ENCODE data around the gene TTC36.
"Not testable (repeated sequence)": the region's sequence is repeated elsewhere in the genome, so short reads cannot be mapped to it uniquely, and the experiment has no call there.

Gene TTC36

DNA sequence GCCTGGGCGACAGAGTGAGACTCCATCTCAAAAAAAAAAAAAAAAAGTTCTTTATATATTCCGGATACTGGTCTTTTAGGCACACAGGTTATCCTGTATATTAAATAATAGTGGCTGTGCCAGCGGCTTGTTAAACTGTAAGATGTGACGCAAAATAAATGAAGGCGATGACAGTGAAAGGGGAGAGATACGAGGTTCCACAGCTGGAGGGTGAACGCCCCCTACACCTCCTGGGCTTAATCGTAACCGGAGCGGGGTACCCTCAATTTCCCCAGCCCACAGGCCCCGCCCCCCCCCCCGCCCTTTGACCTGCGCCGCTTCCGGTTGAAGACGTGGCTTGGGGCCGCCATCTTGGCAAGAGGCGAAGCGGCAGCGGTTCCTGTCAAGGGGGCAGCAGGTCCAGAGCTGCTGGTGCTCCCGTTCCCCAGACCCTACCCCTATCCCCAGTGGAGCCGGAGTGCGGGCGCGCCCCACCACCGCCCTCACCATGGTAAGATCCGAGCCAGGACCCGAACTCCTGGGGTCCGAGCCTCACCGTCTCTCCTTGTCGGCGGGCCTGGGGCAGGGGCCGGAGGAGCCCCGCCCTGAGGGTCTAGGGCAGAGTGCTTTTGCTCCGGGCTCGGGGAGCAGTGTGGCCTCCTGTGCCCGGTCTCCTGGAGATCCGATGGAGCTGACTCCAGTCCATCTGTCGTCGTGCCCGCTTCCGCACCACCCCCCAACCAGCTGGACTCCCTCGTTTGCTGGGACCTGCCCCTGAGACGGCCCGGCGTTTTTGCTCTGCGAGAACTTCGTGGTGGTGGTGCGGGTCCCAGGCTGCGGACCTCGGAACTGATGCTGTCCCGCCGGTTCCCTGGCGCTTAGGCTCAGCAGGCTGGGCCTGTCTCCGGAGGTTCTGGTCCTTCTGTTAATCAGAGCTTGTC is 45.0 kb downstream of the TTC36 start, which contains the start of gene ARCN1:
TSS of gene ARCN1 (plus strand) at position 349 of the 920 bp plus-strand sequence. CDS start at position 488, 139 bp downstream.
- TF ChIP-seq, protein P1, sequence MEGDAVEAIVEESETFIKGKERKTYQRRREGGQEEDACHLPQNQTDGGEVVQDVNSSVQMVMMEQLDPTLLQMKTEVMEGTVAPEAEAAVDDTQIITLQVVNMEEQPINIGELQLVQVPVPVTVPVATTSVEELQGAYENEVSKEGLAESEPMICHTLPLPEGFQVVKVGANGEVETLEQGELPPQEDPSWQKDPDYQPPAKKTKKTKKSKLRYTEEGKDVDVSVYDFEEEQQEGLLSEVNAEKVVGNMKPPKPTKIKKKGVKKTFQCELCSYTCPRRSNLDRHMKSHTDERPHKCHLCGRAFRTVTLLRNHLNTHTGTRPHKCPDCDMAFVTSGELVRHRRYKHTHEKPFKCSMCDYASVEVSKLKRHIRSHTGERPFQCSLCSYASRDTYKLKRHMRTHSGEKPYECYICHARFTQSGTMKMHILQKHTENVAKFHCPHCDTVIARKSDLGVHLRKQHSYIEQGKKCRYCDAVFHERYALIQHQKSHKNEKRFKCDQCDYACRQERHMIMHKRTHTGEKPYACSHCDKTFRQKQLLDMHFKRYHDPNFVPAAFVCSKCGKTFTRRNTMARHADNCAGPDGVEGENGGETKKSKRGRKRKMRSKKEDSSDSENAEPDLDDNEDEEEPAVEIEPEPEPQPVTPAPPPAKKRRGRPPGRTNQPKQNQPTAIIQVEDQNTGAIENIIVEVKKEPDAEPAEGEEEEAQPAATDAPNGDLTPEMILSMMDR (conservative IDR thresholded peaks at IDR 0.05), result no peak
- peak within 1 kb of the TSS; percentile 98 for H3K27ac ChIP-seq

DNA sequence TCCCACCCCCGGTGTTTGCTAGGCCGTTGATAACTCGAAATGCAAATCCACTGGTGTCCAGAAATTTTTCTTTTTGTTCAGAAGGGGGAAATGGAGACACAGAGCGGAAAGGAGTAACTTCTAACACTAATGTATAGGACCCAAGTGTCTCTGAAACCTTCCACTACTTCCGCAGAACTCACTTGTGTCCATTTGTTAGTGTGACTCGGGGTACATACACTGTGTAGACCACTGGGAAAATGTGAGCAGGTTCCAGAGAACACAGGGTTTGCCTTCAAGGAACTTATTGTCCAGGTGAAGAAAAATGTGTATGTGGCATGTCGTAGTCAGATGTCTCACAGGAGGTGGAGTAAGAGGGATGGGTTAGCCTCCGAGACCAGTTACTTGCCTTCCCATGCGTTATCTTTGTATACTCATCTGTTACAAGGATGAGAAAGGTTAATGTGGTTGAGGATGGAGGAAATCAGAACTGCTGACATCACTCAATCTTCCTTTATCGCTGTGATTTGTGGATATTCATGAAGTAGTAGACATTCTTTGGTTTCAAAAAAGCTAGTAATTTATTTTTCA is 45.8 kb downstream of the TTC36 start:
- TF ChIP-seq, protein P1 (conservative IDR thresholded peaks at IDR 0.05), result no peak
- H3K27ac ChIP-seq, result peak overlapping the region; percentile 98

DNA sequence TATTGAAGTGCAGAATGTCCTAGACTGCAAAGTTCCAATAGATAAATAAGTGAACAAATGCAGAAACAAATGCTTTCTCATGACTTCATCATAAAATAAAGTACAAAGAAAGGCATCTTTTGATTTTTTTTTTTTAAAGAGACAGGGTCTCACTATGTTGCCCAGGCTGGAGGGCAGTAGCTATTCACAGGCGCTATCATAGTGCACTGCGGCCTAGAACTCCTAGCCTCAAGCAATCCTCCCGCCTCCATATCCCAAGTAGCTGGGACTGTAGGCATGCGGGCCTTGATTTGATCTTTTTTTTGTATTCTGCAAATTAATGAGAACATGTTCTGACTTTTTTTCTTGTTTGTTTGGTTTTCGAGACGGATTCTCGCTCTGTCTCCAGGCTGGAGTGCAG is 47.4 kb downstream of the TTC36 start:
- H3K27ac ChIP-seq, result no peak overlapping the region
- TF ChIP-seq, protein P1 (conservative IDR thresholded peaks at IDR 0.05), result no peak

DNA sequence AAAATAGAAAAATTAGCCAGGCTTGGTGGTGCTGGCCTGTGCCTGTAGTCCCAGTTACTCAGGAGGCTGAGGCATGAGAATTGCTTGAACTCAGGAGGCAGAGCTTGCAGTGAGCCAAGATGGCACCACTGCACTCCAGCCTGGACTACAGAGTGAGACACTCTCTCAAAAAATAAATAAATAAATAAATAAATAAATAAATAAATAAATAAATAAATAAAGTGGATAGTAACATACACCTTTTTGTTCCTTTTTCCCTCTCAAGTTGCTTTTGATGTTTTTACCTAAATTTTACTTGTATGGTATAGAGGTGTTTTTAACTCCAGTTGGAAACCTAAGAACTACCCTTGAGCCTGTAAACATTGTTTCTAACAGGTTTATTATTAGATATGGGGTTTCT is 50.7 kb downstream of the TTC36 start:
- not testable (repeated sequence) for H3K27ac ChIP-seq
